Endothelial cell of umbilical vein (primary cell): Measurements from ENCODE around the gene SLC6A6. TPM values are rescaled to one million over a fixed set of nuclear protein-coding genes. Genes with fewer than 3 reads are reported as not detected.

Experiments used
- BruUV-seq: library from RNA; stranded (reverse); fragments of 400-500 nt; replicated peaks from 2 replicates; lab custom pipeline; 2021; lab: Mats Ljungman, UMichigan
- CTCF ChIA-PET: fragments of 300-600, 350-600 bp; sonication (Branson Sonifier 250); formaldehyde crosslinking; loops from one replicate; lab custom pipeline; 2021; ENCODE audit warnings: antibody characterized with exemption, inconsistent platforms; lab: Charles Lee
- POLR2A ChIA-PET: fragments of 300-600, 350-600 bp; sonication (Branson Sonifier 250); formaldehyde crosslinking; loops from one replicate; lab custom pipeline; 2021; ENCODE audit warnings: antibody characterized with exemption, inconsistent platforms; lab: Charles Lee
- DNase-seq: peaks from one replicate; pipeline ENCODE4 v3.0.0-alpha.2; 2011; ENCODE audit warnings: low read depth, low spot score
- FAIRE-seq: peaks from 2 replicates; lab custom pipeline; 2011; peaks lifted over from hg19 to GRCh38; lab: Jason Lieb, UNC
- H2AFZ ChIP-seq: 2 replicates; pipeline ENCODE4 v1.6.0; 2012; ENCODE audit warnings: low read depth, low read length, control low read depth, inconsistent platforms
- H3K27ac ChIP-seq: 2 replicates; pipeline ENCODE4 v1.5.1; 2011; ENCODE audit warnings: low read depth, mild to moderate bottlenecking, control low read depth, low read length, moderate library complexity; ENCODE audit not compliant: insufficient read depth
- H3K27me3 ChIP-seq, 2 experiments: 2 replicates each; pipeline versions ENCODE4 v1.6.0 to v1.6.1; 2011; ENCODE audit warnings: low read length in 2 of 2, mixed read lengths in 1 of 2; ENCODE audit not compliant: control insufficient read depth in 2 of 2, insufficient read depth in 2 of 2
- H3K36me3 ChIP-seq, 2 experiments: 2 replicates in 1 of 2; 3 replicates in 1 of 2; pipeline ENCODE4 v1.5.1; 2011; ENCODE audit warnings: low read length in 2 of 2, mild to moderate bottlenecking in 1 of 2, moderate library complexity in 1 of 2; ENCODE audit not compliant: control insufficient read depth in 2 of 2, insufficient read depth in 2 of 2; ENCODE audit errors: extremely low read depth in 1 of 2
- H3K4me1 ChIP-seq: 3 replicates; pipeline ENCODE4 v1.5.1; 2011; ENCODE audit warnings: mild to moderate bottlenecking, low read length; ENCODE audit not compliant: control insufficient read depth, insufficient read depth; ENCODE audit errors: extremely low read depth
- H3K4me2 ChIP-seq: 2 replicates; pipeline ENCODE4 v1.6.1; 2011; ENCODE audit warnings: low read length, control low read depth, mixed read lengths; ENCODE audit not compliant: insufficient read depth
- H3K4me3 ChIP-seq, 3 experiments: fragments of 200-600 bp in 1 of 3; sonication (generic), shearing (Covaris generic) in 1 of 3; replicated peaks in 1 of 3; 2 replicates each; pipeline ENCODE4 v1.5.1; 2011 to 2016; ENCODE audit warnings: control low read depth in 3 of 3, low read length in 3 of 3, mild to moderate bottlenecking in 2 of 3, inconsistent platforms in 1 of 3, low read depth in 1 of 3, moderate library complexity in 1 of 3; ENCODE audit not compliant: insufficient read depth in 1 of 3
- H3K79me2 ChIP-seq: 2 replicates; pipeline ENCODE4 v1.6.0; 2012; ENCODE audit warnings: low read length, inconsistent platforms; ENCODE audit not compliant: control insufficient read depth, insufficient read depth
- H3K9ac ChIP-seq: replicated peaks from 2 replicates; pipeline ENCODE3; 2011; ENCODE audit warnings: low read length, control low read depth; ENCODE audit not compliant: insufficient read depth; ENCODE audit errors: extremely low read depth
- H3K9me1 ChIP-seq: replicated peaks from 3 replicates; pipeline ENCODE4 v1.6.0; 2011; ENCODE audit warnings: mild to moderate bottlenecking, low read length; ENCODE audit not compliant: control insufficient read depth, insufficient read depth; ENCODE audit errors: extremely low read depth
- H3K9me3 ChIP-seq: replicated peaks from 2 replicates; pipeline ENCODE4 v1.5.1; 2012; ENCODE audit warnings: low read length, inconsistent platforms; ENCODE audit not compliant: control insufficient read depth, insufficient read depth
- H4K20me1 ChIP-seq: replicated peaks from 2 replicates; pipeline ENCODE3; 2011; ENCODE audit warnings: mild to moderate bottlenecking, low read length; ENCODE audit not compliant: control insufficient read depth, insufficient read depth; ENCODE audit errors: extremely low read depth
- CTCF ChIP-seq, 2 donors: IDR thresholded peaks; 1 replicate in 1 of 2; 2 replicates in 1 of 2; pipeline ENCODE4 v1.5.1; 2011; ENCODE audit warnings: low read length in 2 of 2, mild to moderate bottlenecking in 2 of 2, moderate library complexity in 2 of 2, control low read depth in 1 of 2, inconsistent platforms in 1 of 2, low read depth in 1 of 2; ENCODE audit not compliant: insufficient read depth in 1 of 2; ENCODE audit errors: extremely low read depth in 1 of 2
- EZH2 ChIP-seq: IDR thresholded peaks from 2 replicates; pipeline ENCODE4 v1.6.1; 2012; ENCODE audit warnings: borderline replicate concordance, low read depth, mild to moderate bottlenecking, moderate library complexity, low read length, inconsistent platforms; ENCODE audit not compliant: severe bottlenecking
- FOS ChIP-seq: IDR thresholded peaks from 2 replicates; pipeline ENCODE4 v1.6.1; 2011; ENCODE audit warnings: mild to moderate bottlenecking, low read length, moderate library complexity, borderline replicate concordance; ENCODE audit not compliant: insufficient read depth
- GATA2 ChIP-seq: IDR thresholded peaks from 2 replicates; pipeline ENCODE4 v1.7.0; 2011; ENCODE audit warnings: low read depth, mild to moderate bottlenecking, moderate library complexity, mixed read lengths, low read length; ENCODE audit not compliant: insufficient read length, insufficient read depth
- JUN ChIP-seq: IDR thresholded peaks from 2 replicates; pipeline ENCODE4 v1.6.1; 2011; ENCODE audit warnings: borderline replicate concordance, low read depth; ENCODE audit not compliant: insufficient read length, insufficient read depth
- MAX ChIP-seq: IDR thresholded peaks from 2 replicates; pipeline ENCODE4 v1.6.1; 2011; ENCODE audit not compliant: insufficient read depth, insufficient read length
- MYC ChIP-seq: IDR thresholded peaks from one replicate; pipeline ENCODE4 v1.6.1; 2011; ENCODE audit warnings: mild to moderate bottlenecking, low read depth, low read length
- POLR2A ChIP-seq: IDR thresholded peaks from 2 replicates; pipeline ENCODE4 v1.6.1; 2012; ENCODE audit warnings: low read depth, mild to moderate bottlenecking, control low read depth, low read length
- POLR2AphosphoS5 ChIP-seq: IDR thresholded peaks from 2 replicates; pipeline ENCODE4 v1.6.1; 2012; ENCODE audit warnings: low read depth, mild to moderate bottlenecking, control low read depth, low read length, moderate library complexity; ENCODE audit not compliant: insufficient read depth
- dilution Hi-C: fragments of 300-500 bp; cut with MboI; formaldehyde crosslinking; loops from one replicate; pipeline ENCODE4 v1.15.0; 2019; ENCODE audit warnings: low sequenced_read_pairs; ENCODE audit not compliant: extremely low pct_ligation_motif_present
- intact Hi-C: fragments of 100-400 bp; cut with micrococcal nuclease; formaldehyde crosslinking; loops from one replicate; pipeline ENCODE4 v1.10.0; 2022
- polyA plus RNA-seq, 4 experiments: library from polyadenylated mRNA; depleted of rRNA in 3 of 4; stranded (reverse) in 3 of 4; unstranded in 1 of 4; fragments of >200 nt; gene quantifications; 2 replicates each; pipeline versions ENCODE4 v1.2.1 to v1.2.3, GENCODE V29; 2011 to 2012; ENCODE audit warnings: missing spikeins in 1 of 4
- total RNA-seq: library from RNA; stranded (reverse); gene quantifications from 2 replicates; pipeline ENCODE4 v1.2.3, GENCODE V29; 2021

The SLC6A6 gene
- total and polyA plus RNA-seq, 2 donors (not counting 3 experiments of a cell fraction or from before 2014, with no cell fraction given), result 25.7 to 38.0 TPM

- no peaks in the 10 kb centered on the region for H3K9me1 ChIP-seq
- H3K36me3 ChIP-seq, result peaks cover 0 to 6% of the 10 kb centered on the region in 2 experiments
- H3K9me3 ChIP-seq, result no peaks in the 10 kb centered on the region
- no peak for DNase-seq
- ChIA-PET POLR2A (interaction anchor here (1.3 kb wide), 1 partner anchor 9 kb away, joined by 3 read pairs; no protein-coding TSS in a partner anchor), CTCF (interaction anchor here (0.9 to 1.7 kb wide), 6 partner anchors 18 to 155 kb away, joined by 3 to 8 read pairs (median 3); no protein-coding TSS in a partner anchor)
- no peak overlapping the region for H3K9ac ChIP-seq
- H3K27me3 ChIP-seq, result no peaks in the 10 kb centered on the region
- no peak overlapping the region for H3K27ac ChIP-seq
- intact Hi-C loops (no loop called here), dilution Hi-C loops (no loop called here)
- H3K4me1 ChIP-seq, result peaks cover 6% of the 10 kb centered on the region
- FAIRE-seq, result no peak
- no TSS peak for BruUV-seq
- H4K20me1 ChIP-seq, result no peaks in the 10 kb centered on the region
- TF ChIP-seq MYC (no peak), POLR2A (no peak), EZH2 (no peak), POLR2AphosphoS5 (no peak), MAX (no peak), FOS (no peak), JUN (no peak), GATA2 (no peak), CTCF (IDR thresholded peaks at IDR 0.05; ENCODE audit: extremely low read depth in 1 of 2, insufficient read depth in 1 of 2, low read depth in 1 of 2, low read length in 2 of 2) (no peak)
- H3K79me2 ChIP-seq, result peaks cover 41% of the 10 kb centered on the region
- no peak overlapping the region for H3K4me2 ChIP-seq
- no peak overlapping the region for H3K4me3 ChIP-seq
- no peak overlapping the region for H2AFZ ChIP-seq
Measured at GRCh38 chr3:14415501-14415900, 13.1 kb downstream of the SLC6A6 start.
